HepG2 (cell line): ENCODE data around the gene MIA2.

ENCODE experiments used
- CREB1 ChIP-seq, 2 experiments: fragments of 450-650 bp in 1 of 2; IDR thresholded peaks; 2 replicates each; pipeline ENCODE4 v1.6.1; 2016 to 2017; ENCODE audit warnings: control low read depth in 1 of 2, mild to moderate bottlenecking in 1 of 2, missing compliant biosample characterization in 1 of 2, missing genetic modification characterization in 1 of 2
- ESRRA ChIP-seq: sonication (generic); formaldehyde crosslinking; IDR thresholded peaks from 2 replicates; pipeline ENCODE4 v1.5.1; 2020; ENCODE audit warnings: mild to moderate bottlenecking, low read depth, missing genetic modification reagents
- KAT8 ChIP-seq: IDR thresholded peaks from 2 replicates; pipeline ENCODE4 v1.6.1; 2016; ENCODE audit warnings: missing genetic modification reagents, missing compliant biosample characterization
- KDM5A ChIP-seq: fragments of 200-600 bp; sonication (generic); IDR thresholded peaks from 2 replicates; pipeline ENCODE4 v1.7.0; 2018; ENCODE audit warnings: antibody characterized with exemption, mild to moderate bottlenecking, low read length, borderline replicate concordance
- KMT2A ChIP-seq: sonication (generic); formaldehyde crosslinking; IDR thresholded peaks from 2 replicates; pipeline ENCODE4 v1.4.0; 2020; ENCODE audit warnings: missing genetic modification reagents
- MLXIP ChIP-seq: sonication (generic); formaldehyde crosslinking; IDR thresholded peaks from 2 replicates; pipeline ENCODE4 v1.9.0; 2021; ENCODE audit warnings: missing genetic modification reagents, borderline replicate concordance
- NFIC ChIP-seq: IDR thresholded peaks from 2 replicates; pipeline ENCODE4 v1.6.1; 2012; ENCODE audit warnings: mild to moderate bottlenecking, low read length, inconsistent platforms
- NR3C1 ChIP-seq: sonication (generic); formaldehyde crosslinking; IDR thresholded peaks from 2 replicates; pipeline ENCODE4 v1.4.0; 2020; ENCODE audit warnings: missing genetic modification reagents
- REST ChIP-seq, 2 experiments: IDR thresholded peaks; 2 replicates each; pipeline ENCODE4 v1.6.1; 2011 to 2012; ENCODE audit warnings: low read length in 2 of 2, borderline replicate concordance in 1 of 2, low read depth in 1 of 2, mild to moderate bottlenecking in 1 of 2, moderate library complexity in 1 of 2
- ZNF547 ChIP-seq: sonication (generic); formaldehyde crosslinking; IDR thresholded peaks from 2 replicates; pipeline ENCODE4 v1.5.1; 2020; ENCODE audit warnings: mild to moderate bottlenecking, missing genetic modification reagents
- ZNF792 ChIP-seq: IDR thresholded peaks from 2 replicates; pipeline ENCODE4 v1.6.1; 2016

- TF ChIP-seq ZNF547 (CRISPR knock-in tag) (no peak), KAT8 (CRISPR knock-in tag) (no peak), NFIC (no peak), CREB1 (IDR thresholded peaks at IDR 0.05) (no peak), CREB1 (CRISPR knock-in tag; IDR thresholded peaks at IDR 0.05) (no peak), REST (IDR thresholded peaks at IDR 0.05; ENCODE audit: borderline replicate concordance in 1 of 2, low read depth in 1 of 2, low read length in 2 of 2) (no peak), NR3C1 (no peak), KDM5A (no peak; the same call in 1 of the 2 replicates), MLXIP (CRISPR knock-in tag) (no peak), ESRRA (no peak), KMT2A (no peak), ZNF792 (CRISPR knock-in tag) (no peak)
These were observed 31.3 kb downstream of the MIA2 start for GRCh38 chr14:39265033-39265432.
